Motor neuron (in vitro differentiated cells): ENCODE data around the gene CTU2. TPM values are rescaled to one million over a fixed set of nuclear protein-coding genes. Genes with fewer than 3 reads are reported as not detected.
A peak's percentile ranks its signal among the peaks of the same experiment; 100 is the strongest.
"Not testable (repeated sequence)": the region's sequence is repeated elsewhere in the genome, so short reads cannot be mapped to it uniquely, and the experiment has no call there.

ENCODE experiments used
- ATAC-seq, 8 experiments: fragments of 200-7000 bp; cut with Tn5 transposase; replicated peaks in 6 of 8; 2 replicates each; pipeline ENCODE4 v1.8.0; 2021; ENCODE audit warnings: mild to moderate bottlenecking in 8 of 8, moderate library complexity in 8 of 8
- H3K27ac ChIP-seq, 2 donors: fragments of 250-450 bp; sonication (Bioruptor Pico); 2 replicates each; pipeline ENCODE4 v1.9.0; 2021; ENCODE audit warnings: antibody characterized with exemption in 2 of 2, mild to moderate bottlenecking in 2 of 2, moderate library complexity in 1 of 2
- H3K4me1 ChIP-seq, 2 donors: fragments of 250-450 bp; sonication (Bioruptor Pico); replicated peaks in 1 of 2; 2 replicates each; pipeline ENCODE4 v1.6.1; 2021; ENCODE audit warnings: antibody characterized with exemption in 2 of 2, mild to moderate bottlenecking in 2 of 2, moderate library complexity in 1 of 2
- H3K4me3 ChIP-seq, 5 donors: fragments of 250-450 bp; sonication (Bioruptor Pico); 2 replicates each; pipeline ENCODE4 v1.9.0; 2021; ENCODE audit warnings: antibody characterized with exemption in 5 of 5, mild to moderate bottlenecking in 5 of 5, moderate library complexity in 4 of 5
- WGBS, 10 experiments: fragments of 450-650 bp; shearing (Covaris generic); methylation state at CpG; one replicate each; pipeline ENCODE4 v1.0.0; 2022; 5-methylcytosine and 5-hydroxymethylcytosine counted together
- in situ Hi-C, 9 experiments: fragments of 400-800 bp; cut with MboI; loops; one replicate each; pipeline ENCODE4 v1.15.0; 2021; ENCODE audit warnings: low sequenced_read_pairs in 9 of 9, low pct_unique_long_range_greater_than_20kb in 2 of 9; ENCODE audit not compliant: unreplicated experiment in 9 of 9
- total RNA-seq, 8 experiments: library from RNA; unstranded; fragments of 300-600 nt; gene quantifications; 2 replicates each; pipeline versions ENCODE4 v1.2.3 to v1.2.4, GENCODE V29; 2022

The CTU2 gene
- total RNA-seq: 10 to 100 TPM; 10.5 to 24.1 (median 17.1) TPM

GRCh38 chr16:88706229-88706964 is at the start of gene CTU2, which contains the start of gene RNF166:
Gene CTU2, plus strand, starts transcription at chr16:88706503. Its CDS starts 28 bp downstream, at chr16:88706531.
Gene RNF166, minus strand, starts transcription at chr16:88706408. Its CDS starts 83 bp downstream, at chr16:88706325.
- H3K27ac ChIP-seq: peak within 1 kb of the TSS; percentile 43 to 87

GRCh38 chr16:88657371-88657770 is 48.9 kb upstream of the CTU2 start:
- Histone ChIP-seq H3K27ac (no peak overlapping the region), H3K4me1 (peaks cover 0 to 4% of the 10 kb centered on the region in 2 donors), H3K4me3 (no peak overlapping the region)
- in situ Hi-C loops: no loop called here
- 100% methylated on average over 1 of the region's 19 CpGs; no CpG with 5 or more reads in 8 of the 10 experiments for WGBS, 10 experiments
- ATAC-seq: peak in 1 of 8 experiments; percentile 4

More at GRCh38 chr16:88706229-88706964, at the start of gene CTU2, which contains the start of gene RNF166:
- in situ Hi-C loops: no loop called here
- peaks cover 12 to 14% of the 10 kb centered on the region in 2 donors for H3K4me1 ChIP-seq
- 0% methylated on average over 3 to 8 of the region's 86 CpGs; no CpG with 5 or more reads in 7 of the 10 experiments for WGBS, 10 experiments
- peak within 1 kb of the TSS; percentile 80 to 99 (median 97) for H3K4me3 ChIP-seq
- ATAC-seq: peak; percentile 89 to 93 (median 91)

- Histone ChIP-seq H3K27ac (no peak overlapping the region), H3K4me1 (peaks cover 0 to 4% of the 10 kb centered on the region in 2 donors), H3K4me3 (no peak overlapping the region)
- no peak for ATAC-seq
- no CpG with 5 or more reads among the region's 15 CpGs for WGBS, 10 experiments
- in situ Hi-C loops: no loop called here
These were observed 47.6 kb upstream of the CTU2 start for GRCh38 chr16:88658714-88659113.

GRCh38 chr16:88659160-88659559 is 47.1 kb upstream of the CTU2 start:
- 88 to 100% (median 95%) methylated on average over 2 to 17 of the region's 25 CpGs; no CpG with 5 or more reads in 5 of the 10 experiments for WGBS, 10 experiments
- no peak overlapping the region for H3K4me3 ChIP-seq
- peaks cover 2 to 6% of the 10 kb centered on the region in 2 donors for H3K4me1 ChIP-seq
- ATAC-seq: no peak
- no peak overlapping the region for H3K27ac ChIP-seq
- in situ Hi-C loops: no loop called here

GRCh38 chr16:88661468-88661867 is 44.8 kb upstream of the CTU2 start:
- 42 to 92% (median 72%) methylated on average over 2 to 9 of the region's 10 CpGs; no CpG with 5 or more reads in 2 of the 10 experiments for WGBS, 10 experiments
- in situ Hi-C loops: no loop called here
- no peak for ATAC-seq
- Histone ChIP-seq H3K4me3 (peak overlapping the region; percentile 85 to 98 (median 89)), H3K4me1 (peaks cover 4 to 7% of the 10 kb centered on the region in 2 donors), H3K27ac (no peak overlapping the region)

GRCh38 chr16:88662222-88662842 is 44.0 kb upstream of the CTU2 start:
- in situ Hi-C loops: no loop called here
- ATAC-seq: peak in 3 of 8 experiments; percentile 0 to 7 (median 5)
- WGBS, 10 experiments: 0 to 2% (median 0%) methylated on average over 1 to 10 of the region's 49 CpGs; no CpG with 5 or more reads in 3 of the 10 experiments
- Histone ChIP-seq H3K4me1 (peaks cover 4 to 7% of the 10 kb centered on the region in 2 donors), H3K4me3 (peak overlapping the region; percentile 85 to 98 (median 89)), H3K27ac (peak overlapping the region; percentile 83 to 88)

GRCh38 chr16:88662843-88663606 is 43.3 kb upstream of the CTU2 start, which contains the start of gene MVD:
Gene MVD, minus strand, starts transcription at chr16:88663091. Its CDS starts 11 bp downstream, at chr16:88663080.
- Histone ChIP-seq H3K4me3 (peak within 1 kb of the TSS; percentile 85 to 98 (median 89)), H3K4me1 (peaks cover 4 to 7% of the 10 kb centered on the region in 2 donors), H3K27ac (peak within 1 kb of the TSS; percentile 85 to 88)
- WGBS, 10 experiments: 0% methylated on average over 12 to 31 of the region's 88 CpGs; no CpG with 5 or more reads in 8 of the 10 experiments
- peak; percentile 91 to 96 (median 94) for ATAC-seq
- in situ Hi-C loops: no loop called here

- Histone ChIP-seq H3K4me3 (no peak overlapping the region), H3K4me1 (peaks cover 4 to 7% of the 10 kb centered on the region in 2 donors), H3K27ac (no peak overlapping the region)
- ATAC-seq: peak in 2 of 8 experiments; percentile 1 to 2
- WGBS, 10 experiments: 23 to 100% (median 83%) methylated on average over 1 to 4 of the region's 4 CpGs; no CpG with 5 or more reads in 1 of the 10 experiments
- in situ Hi-C loops: no loop called here
These were observed 41.2 kb upstream of the CTU2 start for GRCh38 chr16:88665148-88665547.

- Histone ChIP-seq H3K4me3 (no peak overlapping the region), H3K27ac (no peak overlapping the region), H3K4me1 (peaks cover 4 to 7% of the 10 kb centered on the region in 2 donors)
- in situ Hi-C loops: no loop called here
- WGBS, 10 experiments: 77 to 100% (median 100%) methylated on average over 1 to 3 of the region's 3 CpGs; no CpG with 5 or more reads in 2 of the 10 experiments
- ATAC-seq: no peak
These were observed 40.7 kb upstream of the CTU2 start for GRCh38 chr16:88665570-88665969.

- WGBS, 10 experiments: 40 to 78% (median 55%) methylated on average over 1 to 3 of the region's 5 CpGs; no CpG with 5 or more reads in 6 of the 10 experiments
- in situ Hi-C loops: no loop called here
- H3K4me3 ChIP-seq: no peak overlapping the region
- H3K4me1 ChIP-seq: peaks cover 3 to 4% of the 10 kb centered on the region in 2 donors
- no peak for ATAC-seq
- no peak overlapping the region for H3K27ac ChIP-seq
These were observed 38.8 kb upstream of the CTU2 start for GRCh38 chr16:88667461-88667860.

GRCh38 chr16:88669493-88669892 is 36.8 kb upstream of the CTU2 start:
- in situ Hi-C loops, H3K4me3 ChIP-seq: not testable (repeated sequence)

GRCh38 chr16:88669980-88670379 is 36.3 kb upstream of the CTU2 start:
- no peak overlapping the region for H3K4me3 ChIP-seq
- in situ Hi-C loops: no loop called here
- H3K4me1 ChIP-seq: no peaks in the 10 kb centered on the region
- no peak overlapping the region for H3K27ac ChIP-seq
- WGBS, 10 experiments: 42 to 100% (median 78%) methylated on average over 2 to 9 of the region's 10 CpGs; no CpG with 5 or more reads in 4 of the 10 experiments
- ATAC-seq: no peak

More at GRCh38 chr16:88669493-88669892, 36.8 kb upstream of the CTU2 start:
- H3K4me1 ChIP-seq, H3K27ac ChIP-seq, ATAC-seq: not testable (repeated sequence)
- 78 to 100% (median 92%) methylated on average over 1 to 4 of the region's 8 CpGs; no CpG with 5 or more reads in 3 of the 10 experiments for WGBS, 10 experiments
